ENCODE measurements around the gene SF3A2.
A peak's percentile ranks its signal among the peaks of the same experiment; 100 is the strongest.
"Not testable (repeated sequence)": the region's sequence is repeated elsewhere in the genome, so short reads cannot be mapped to it uniquely, and the experiment has no call there.

Gene SF3A2

DNA sequence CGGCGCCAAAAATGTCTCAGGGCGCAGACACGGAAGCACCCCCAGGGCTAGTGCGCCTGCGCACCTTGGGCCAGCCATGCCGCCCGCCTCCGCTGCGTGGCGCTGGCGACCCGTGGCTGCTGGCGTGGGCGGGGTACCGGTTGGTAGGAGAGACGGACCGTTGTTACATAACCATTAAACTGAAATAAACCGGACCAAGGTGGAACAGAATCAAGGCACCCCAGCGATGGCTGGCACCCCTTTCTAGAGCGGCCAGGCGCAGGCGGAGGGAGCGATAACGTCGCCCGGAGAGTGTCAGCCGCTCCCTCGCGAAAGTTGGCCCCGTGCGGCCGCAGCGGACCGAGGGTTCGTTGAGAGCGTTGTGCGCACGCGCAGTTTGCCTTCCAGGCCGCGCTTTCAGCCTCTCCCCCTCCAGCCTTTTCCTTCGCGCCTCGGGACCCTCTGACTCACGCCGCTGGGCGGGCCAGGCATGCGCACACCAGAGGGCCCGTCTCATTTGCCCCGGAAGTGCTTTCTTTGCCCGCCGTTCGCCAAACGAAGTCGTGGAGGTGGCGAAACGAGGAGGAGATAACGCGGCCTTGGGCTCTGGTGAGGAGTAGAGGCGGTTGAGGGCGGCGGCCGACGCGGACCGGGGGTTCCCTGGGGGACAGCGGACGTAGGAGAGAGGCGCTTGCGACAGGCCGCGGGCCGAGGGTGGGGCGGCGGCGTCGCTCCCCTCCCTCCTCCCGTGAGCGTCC is at the start of gene SF3A2, which contains the start of gene PLEKHJ1:
SF3A2 (plus strand) TSS at position 511 of the 737 bp plus-strand sequence. CDS start 6,595 bp downstream, outside the sequence.
PLEKHJ1 (minus strand) TSS at position 16 of the 737 bp plus-strand sequence. CDS start 81 bp downstream, outside the sequence.
- peak; percentile 98 for DNase-seq

DNA sequence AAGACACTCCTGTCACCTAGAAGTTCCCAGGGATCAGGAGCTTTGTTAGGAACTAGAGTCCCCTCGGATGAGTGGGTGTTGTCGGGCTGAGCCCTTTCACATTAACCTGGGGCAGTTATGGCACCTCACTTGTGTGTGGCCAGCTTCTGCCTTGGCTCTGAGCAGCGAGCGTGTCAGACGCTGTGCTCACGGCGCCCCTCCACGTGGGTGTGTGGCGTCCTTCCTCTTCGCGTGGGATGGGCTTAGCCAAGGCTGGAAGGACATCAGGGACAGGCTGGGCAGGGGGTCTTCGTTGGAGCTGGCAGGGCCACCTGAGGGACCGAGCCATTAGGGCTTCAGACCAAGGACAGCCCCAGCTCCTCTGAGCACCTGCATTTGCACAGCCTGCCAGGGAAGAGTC is 49.5 kb upstream of the SF3A2 start:
- no peak for DNase-seq

- DNase-seq, result no peak
Observed at GRCh38 chr19:2188708-2189385, 47.8 kb upstream of the SF3A2 start.

DNA sequence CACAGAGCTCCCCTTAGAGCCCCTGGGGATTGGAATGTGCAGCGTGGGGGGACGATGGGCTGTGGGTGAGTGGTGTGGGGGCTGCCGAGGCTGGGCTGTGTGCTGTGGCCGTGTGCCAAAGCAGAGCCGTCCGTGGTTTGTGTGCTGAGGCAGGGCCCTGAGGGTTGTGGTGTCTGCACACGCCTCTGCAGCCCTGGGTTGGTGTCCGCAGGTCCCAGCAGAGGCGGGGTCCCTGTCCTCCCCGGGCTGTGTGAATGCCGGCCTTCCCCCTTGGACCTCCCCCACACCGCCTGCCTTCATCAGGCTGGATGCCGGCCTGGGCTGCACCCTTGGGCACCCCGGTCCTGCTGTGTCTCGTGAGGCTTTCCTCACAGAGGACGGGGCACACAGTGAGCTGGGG is 46.7 kb upstream of the SF3A2 start:
- DNase-seq, result no peak

DNA sequence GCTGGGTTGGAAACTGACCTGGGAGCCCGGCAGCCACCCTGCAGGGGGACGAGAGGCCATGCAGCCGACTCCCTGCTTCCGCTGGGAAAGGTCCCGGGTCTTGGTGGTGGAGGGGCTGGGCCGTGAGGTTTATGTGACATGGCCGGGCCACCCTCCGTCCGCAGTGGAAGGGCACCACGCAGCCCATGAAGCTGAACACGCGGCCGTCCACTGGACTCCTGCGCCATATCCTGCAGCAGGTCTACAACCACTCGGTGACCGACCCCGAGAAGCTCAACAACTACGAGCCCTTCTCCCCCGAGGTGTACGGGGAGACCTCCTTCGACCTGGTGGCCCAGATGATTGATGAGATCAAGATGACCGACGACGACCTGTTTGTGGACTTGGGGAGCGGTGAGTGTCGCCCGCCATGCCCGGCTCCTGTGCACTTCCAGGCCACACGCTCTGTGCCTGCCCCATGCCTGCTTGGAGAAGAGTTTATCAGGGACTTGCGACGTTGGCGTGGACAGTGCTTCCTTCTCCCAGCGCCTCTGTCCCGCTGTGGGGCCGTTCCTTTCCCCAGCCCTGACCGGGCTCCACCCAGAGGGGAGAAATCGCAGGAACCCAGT is 45.7 kb upstream of the SF3A2 start:
- no peak for DNase-seq

DNA sequence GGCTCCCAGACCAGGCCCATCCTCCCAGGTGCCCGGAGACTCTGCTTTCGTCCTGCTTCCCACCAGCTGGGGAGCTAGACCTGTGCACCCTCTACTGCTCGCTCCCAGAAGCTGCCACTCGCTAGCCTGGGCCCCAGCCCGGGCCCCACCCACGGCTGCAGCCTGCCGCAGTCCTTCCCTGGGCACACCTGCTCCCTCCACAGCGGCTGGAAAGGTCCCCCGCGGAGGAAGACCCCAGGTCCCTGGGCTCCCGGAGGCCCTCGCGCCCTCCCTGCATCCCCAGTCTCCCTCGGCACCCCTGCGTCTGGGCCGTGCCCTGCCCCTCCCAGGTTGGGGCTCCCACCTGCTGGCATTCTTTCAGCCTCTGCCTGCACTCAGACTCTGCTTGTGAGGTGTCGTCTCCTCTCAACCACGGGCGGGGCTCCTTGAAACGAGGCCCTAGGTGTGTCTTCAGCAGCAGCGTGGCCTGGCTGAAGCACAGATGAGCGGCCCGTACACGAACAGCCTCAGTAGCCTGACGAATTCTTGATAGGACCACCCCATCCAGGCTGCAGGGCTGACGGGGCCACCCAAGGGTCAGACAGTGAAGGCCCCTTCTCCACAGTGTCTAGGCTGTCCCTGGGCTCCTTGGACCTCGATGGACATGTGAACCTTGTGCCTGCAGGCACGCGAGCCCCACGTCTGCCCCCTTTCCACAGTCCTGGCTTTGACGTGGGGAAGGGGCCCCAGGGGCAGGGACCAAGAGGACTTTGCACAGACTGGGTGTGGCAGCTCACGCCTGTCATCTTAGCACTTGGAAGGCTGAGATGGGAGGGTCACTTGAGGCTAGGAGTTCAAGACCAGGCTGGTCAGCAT is 44.9 kb upstream of the SF3A2 start:
- no peak for DNase-seq

GRCh38 chr19:2192862-2193261 is 43.8 kb upstream of the SF3A2 start:
- no peak for DNase-seq

GRCh38 chr19:2193807-2194206 is 42.8 kb upstream of the SF3A2 start:
- DNase-seq, result no peak

DNA sequence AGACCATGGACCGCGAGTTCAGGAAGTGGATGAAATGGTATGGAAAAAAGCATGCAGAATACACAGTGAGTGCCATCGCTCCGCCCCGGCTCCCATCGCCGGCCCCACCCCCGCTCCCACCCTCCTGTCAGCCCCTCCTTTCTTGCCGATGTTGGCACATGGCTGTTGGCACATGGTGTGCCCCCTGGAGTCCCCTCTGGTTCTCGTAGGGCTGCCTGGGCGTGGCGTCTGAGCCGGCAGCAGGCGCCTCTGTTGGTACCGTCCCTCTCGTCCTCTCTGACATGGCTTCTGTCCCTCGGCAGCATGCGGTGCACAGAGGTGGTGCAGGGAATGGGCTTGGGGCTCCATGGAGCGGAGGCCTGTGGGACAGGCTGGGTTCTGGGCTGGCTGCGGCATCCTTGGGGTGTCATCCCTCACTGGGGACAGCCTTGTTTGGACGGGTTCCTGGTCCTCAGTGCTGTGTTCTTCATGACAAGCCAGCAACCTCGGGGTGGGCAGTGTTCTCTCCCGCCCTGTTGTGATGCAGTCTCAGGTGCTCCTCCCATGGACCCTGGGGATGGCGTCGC is 42.0 kb upstream of the SF3A2 start:
- no peak for DNase-seq

GRCh38 chr19:2195361-2195760 is 41.3 kb upstream of the SF3A2 start:
- no peak for DNase-seq

DNA sequence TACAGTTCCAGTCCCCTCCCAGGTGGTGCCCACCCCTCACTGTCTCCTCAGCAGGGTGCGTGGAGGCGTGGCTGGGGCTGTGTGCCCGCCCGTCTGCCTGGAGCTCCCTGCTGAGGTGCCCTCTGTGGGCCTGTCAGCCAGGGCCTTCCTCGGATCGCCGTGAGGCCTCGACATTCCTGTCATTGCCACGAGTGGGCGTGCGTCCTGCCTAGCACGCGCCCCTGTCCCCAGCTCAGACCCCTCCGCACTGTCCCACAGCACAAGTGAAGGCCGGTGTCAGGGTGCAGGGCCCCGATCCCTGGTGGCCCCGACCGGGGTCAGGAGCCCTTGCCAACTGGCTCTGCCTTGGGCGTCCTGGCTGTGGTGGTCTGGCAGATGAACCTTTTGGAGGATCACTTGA is 40.7 kb upstream of the SF3A2 start:
- no peak for DNase-seq

GRCh38 chr19:2197270-2197669 is 39.4 kb upstream of the SF3A2 start:
- no peak for DNase-seq

- DNase-seq, result no peak
Observed at GRCh38 chr19:2198317-2198716, 38.3 kb upstream of the SF3A2 start.

GRCh38 chr19:2199215-2199614 is 37.4 kb upstream of the SF3A2 start:
- no peak for DNase-seq

DNA sequence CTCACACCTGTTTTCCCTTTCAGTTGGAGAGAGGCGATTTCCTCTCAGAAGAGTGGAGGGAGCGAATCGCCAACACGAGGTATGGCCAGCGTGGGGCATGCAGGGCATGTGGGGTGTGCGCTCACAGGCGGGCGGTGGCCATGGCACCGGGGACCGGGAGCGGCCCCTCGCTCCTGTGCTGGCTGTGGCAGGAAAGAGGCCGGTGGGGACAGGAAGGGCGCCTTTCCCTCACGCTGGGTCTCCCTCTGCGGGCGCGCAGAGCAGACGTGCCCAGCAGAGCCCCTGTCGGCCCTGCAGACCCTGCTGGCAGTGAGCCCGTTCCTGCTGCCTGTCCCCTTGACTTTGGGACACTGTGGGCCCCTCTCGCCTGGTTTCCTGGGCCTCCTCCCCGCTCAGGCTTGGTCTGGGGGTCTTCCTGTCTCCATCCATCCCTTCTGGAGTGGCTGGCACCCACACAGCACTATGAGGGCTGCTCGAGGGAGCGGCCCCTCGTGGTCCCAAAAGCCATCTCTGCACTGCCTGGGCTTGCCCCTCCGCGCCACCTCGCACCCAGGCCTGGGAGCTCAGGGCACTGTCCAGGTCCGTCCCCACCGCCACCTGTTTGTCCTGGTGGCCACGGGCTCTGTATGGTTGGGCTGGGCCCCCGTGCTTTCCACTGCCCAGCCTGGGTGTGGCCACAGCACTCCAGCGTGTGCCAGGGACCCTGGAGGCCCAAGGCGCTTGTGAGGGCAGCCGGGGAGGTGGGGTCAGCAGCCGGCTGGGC is 36.6 kb upstream of the SF3A2 start:
- DNase-seq, result no peak

DNA sequence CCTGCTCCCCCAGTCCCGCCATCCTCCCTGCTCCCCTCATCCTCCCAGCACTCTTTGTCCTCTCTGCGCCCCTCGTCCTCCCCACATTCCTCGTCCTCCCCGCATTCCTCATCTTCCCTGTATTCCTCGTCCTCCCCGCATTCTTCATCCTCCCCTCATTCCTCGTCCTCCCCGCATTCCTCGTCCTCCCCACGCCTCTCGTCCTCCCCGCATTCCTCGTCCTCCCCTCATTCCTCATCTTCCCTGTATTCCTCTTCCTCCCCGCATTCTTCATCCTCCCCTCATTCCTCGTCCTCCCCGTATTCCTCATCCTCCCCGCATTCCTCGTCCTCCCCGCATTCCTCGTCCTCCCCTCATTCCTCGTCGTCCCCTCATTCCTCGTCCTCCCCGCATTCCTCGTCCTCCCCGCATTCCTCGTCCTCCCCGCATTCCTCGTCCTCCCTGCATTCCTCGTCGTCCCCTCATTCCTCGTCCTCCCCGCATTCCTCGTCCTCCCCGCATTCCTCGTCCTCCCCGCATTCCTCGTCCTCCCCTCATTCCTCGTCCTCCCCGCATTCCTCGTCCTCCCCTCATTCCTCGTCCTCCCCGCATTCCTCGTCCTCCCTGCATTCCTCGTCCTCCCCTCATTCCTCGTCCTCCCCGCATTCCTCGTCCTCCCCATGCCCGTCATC is 35.9 kb upstream of the SF3A2 start:
- DNase-seq, result not testable (repeated sequence)

DNA sequence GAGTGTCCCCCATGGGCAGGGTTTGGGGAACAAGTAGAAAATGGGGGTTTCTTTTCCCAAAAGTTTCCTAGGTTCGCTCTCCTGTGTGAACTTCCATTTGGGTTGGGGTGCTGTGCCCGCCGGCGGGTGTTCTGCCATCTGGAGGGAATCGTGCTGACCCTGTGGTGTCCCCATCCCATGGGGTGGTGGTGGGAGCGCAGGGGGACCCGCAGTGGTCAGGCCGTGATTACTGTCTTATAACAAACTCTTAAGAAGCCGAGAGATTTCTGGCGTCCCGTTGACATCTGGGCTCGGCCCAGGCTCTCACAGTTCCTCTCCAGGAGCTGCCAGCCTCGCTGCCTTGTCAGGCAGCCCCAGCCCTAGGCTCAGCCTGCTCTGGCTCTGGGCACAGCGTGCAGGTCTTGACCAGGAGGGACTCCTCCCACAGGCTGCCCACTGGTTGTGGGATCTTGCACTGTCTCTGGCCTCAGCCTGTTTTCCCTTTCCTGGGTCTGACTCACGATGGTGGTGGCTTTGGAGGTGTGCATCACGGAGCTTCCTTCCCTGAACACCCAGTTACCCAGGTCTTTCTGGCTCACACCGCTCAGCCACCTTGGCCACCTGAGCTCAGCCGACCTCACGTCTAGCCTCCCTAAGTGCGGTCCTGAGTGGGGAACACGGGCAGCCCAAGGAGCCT is 35.0 kb upstream of the SF3A2 start:
- DNase-seq, result no peak

- no peak for DNase-seq
Observed at GRCh38 chr19:2202366-2202765, 34.3 kb upstream of the SF3A2 start.

DNA sequence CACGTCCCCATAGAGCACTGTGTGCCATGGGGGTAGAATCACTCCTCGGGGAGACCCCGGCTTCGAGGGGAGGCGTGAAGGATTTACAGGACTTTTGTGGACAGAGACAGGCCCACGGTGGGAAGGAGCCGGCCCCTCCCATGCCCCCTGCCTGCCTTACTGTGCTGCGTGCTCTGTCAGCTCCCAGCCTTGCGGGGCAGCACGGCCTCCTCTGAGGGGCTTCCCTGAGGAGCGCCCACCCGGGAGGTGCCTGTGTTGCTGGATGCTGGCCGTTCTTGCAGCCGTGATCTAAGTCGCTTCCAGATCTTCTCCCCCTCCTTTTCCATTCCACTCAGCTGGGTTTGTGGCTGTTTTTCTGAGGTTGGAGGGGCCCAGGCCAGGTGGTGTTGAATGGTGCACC is 29.6 kb upstream of the SF3A2 start:
- no peak for DNase-seq

GRCh38 chr19:2207991-2208860 is 28.4 kb upstream of the SF3A2 start:
- no peak for DNase-seq
